Immature natural killer cell (primary cell): ENCODE data around the gene COPS6. TPM values are rescaled to one million over a fixed set of nuclear protein-coding genes. Genes with fewer than 3 reads are reported as not detected.

Experiments used
- DNase-seq, 3 donors: peaks; one replicate each; pipeline ENCODE4 v3.0.0; 2022; ENCODE audit warnings: mixed read lengths in 1 of 3
- H3K27ac Mint-ChIP-seq, 6 donors: one replicate each; pipeline ENCODE4 v1.8.0; 2020; ENCODE audit warnings: mixed read lengths in 6 of 6, mild to moderate bottlenecking in 5 of 6, inconsistent platforms in 4 of 6, moderate library complexity in 3 of 6
- H3K27me3 Mint-ChIP-seq, 3 donors: one replicate each; pipeline ENCODE4 v1.8.0; 2020 to 2021; ENCODE audit warnings: low read depth in 3 of 3, mild to moderate bottlenecking in 3 of 3, mixed read lengths in 3 of 3, moderate library complexity in 3 of 3, inconsistent platforms in 1 of 3
- H3K36me3 Mint-ChIP-seq, 3 donors: one replicate each; pipeline ENCODE4 v1.8.0; 2020; ENCODE audit warnings: mixed read lengths in 3 of 3, inconsistent platforms in 2 of 3, mild to moderate bottlenecking in 2 of 3
- H3K4me1 Mint-ChIP-seq, 2 donors: one replicate each; pipeline ENCODE4 v1.8.0; 2020; ENCODE audit warnings: inconsistent platforms in 2 of 2, mild to moderate bottlenecking in 2 of 2, mixed read lengths in 2 of 2, moderate library complexity in 1 of 2
- H3K4me3 Mint-ChIP-seq, 5 donors: one replicate each; pipeline ENCODE4 v1.8.0; 2020; ENCODE audit warnings: mild to moderate bottlenecking in 5 of 5, mixed read lengths in 5 of 5, inconsistent platforms in 3 of 5, moderate library complexity in 3 of 5
- H3K9me3 Mint-ChIP-seq, 6 donors: one replicate each; pipeline ENCODE4 v1.8.0; 2020; ENCODE audit warnings: mild to moderate bottlenecking in 6 of 6, mixed read lengths in 6 of 6, inconsistent platforms in 4 of 6, moderate library complexity in 3 of 6
- polyA plus RNA-seq, 3 donors: library from polyadenylated mRNA; unstranded; fragments of 300-500 nt; fragmentation: Illumina TruSeq; gene quantifications; one replicate each; pipeline ENCODE4 v1.2.3, GENCODE V29; 2021

The COPS6 gene
- polyA plus RNA-seq: 100 to 1,000 TPM; 163 to 289 (median 163) TPM

DNA sequence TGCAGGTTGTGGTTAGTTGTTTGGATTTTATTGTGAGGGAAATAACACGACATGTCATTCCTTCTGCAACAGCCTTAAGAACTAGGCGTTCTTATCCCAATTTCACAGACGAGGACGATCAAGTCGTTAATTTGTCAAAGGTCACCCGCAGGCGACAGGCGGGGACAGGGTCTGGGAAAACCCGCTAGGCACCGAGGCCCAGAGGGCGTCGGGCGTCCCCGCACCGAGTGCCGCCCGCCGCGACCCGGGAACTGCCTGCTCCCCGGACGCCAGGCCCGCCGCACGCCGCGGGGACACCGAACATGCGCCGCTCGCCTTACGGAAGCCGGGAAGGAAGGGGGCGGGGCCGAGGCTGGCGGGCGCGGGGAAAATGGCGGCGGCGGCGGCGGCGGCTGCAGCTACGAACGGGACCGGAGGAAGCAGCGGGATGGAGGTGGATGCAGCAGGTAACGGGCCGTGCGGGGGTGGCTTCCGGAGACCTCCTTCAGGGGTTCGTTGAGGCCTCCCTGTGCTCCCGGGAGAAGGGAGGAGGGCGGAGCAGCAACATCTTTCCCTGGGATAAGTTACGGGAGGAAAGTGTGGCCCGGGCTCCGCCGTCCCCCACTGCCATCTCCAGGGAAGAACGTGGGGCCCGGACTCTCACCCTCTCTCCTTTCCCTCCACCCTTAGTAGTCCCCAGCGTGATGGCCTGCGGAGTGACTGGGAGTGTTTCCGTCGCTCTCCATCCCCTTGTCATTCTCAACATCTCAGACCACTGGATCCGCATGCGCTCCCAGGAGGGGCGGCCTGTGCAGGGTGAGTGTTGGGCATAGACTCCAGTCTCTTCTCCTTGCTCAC lies at the start of gene COPS6:
TSS of gene COPS6 (plus strand) at position 349 of the 837 bp plus-strand sequence. CDS start at position 371, 22 bp downstream.
- H3K4me1 Mint-ChIP-seq: peaks cover 20 to 22% of the 10 kb centered on the region in 2 donors
- H3K4me3 Mint-ChIP-seq: peak within 1 kb of the TSS; percentile 87 to 94 (median 89)
- peaks cover 0 to 26% (median 10%) of the 10 kb centered on the region in 3 donors for H3K36me3 Mint-ChIP-seq
- H3K27me3 Mint-ChIP-seq: peaks cover 12 to 24% (median 18%) of the 10 kb centered on the region in 3 donors
- peak within 1 kb of the TSS; percentile 87 to 98 (median 94) for H3K27ac Mint-ChIP-seq
- DNase-seq: peak; percentile 86 to 87 (median 87)
- H3K9me3 Mint-ChIP-seq: no peaks in the 10 kb centered on the region

DNA sequence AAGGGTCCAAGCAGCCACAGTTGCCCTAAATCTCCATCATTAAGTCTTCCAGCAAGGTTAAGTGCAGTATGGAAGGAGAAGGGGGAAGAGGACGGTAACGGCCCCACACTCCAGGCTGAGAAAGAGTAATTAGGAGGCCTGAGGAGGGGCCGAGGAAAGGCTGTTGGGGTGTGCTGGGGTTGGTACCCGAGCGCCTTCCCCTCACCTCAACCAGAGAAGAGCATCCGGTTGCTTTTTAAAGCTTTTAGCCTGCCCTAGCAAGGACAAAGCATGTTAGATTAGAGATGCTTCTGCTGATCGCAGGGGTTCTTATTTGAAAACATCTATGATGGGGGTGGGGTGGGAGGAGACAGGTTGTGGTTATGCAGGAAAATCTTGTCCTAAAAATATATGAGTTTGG lies 48.2 kb upstream of the COPS6 start:
- Mint-ChIP-seq H3K4me1 (peaks cover 11 to 22% of the 10 kb centered on the region in 2 donors), H3K9me3 (no peaks in the 10 kb centered on the region), H3K27ac (peak overlapping the region in 2 of 6 donors; percentile 39 to 50)

DNA sequence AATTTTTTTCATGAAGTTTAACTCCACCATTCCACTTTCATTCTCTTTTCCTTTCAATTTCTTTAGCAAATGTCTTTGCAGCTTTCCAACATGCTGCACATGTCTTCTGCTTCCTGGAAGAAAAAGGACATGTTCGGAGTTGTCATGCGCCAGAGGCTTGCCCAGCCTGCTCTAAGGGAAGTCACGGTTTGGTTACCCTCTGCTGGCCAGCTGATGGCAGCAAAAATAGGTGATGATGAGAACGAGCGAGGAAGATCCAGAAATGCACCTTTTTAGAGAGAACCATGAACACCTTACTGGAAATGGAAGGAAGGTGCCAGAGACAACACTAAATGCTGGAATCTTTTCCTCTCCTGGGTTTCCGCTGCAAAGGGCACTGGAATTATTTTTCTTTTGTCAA lies 44.1 kb upstream of the COPS6 start:
- DNase-seq: peak in 2 of 3 donors; percentile 8 to 10

More for the DNA sequence above, 48.2 kb upstream of the COPS6 start:
- H3K4me3 Mint-ChIP-seq: no peak overlapping the region
- H3K36me3 Mint-ChIP-seq: peaks cover 9 to 15% (median 10%) of the 10 kb centered on the region in 3 donors
- no peak for DNase-seq
- peaks cover 0 to 2% (median 0%) of the 10 kb centered on the region in 3 donors for H3K27me3 Mint-ChIP-seq

DNA sequence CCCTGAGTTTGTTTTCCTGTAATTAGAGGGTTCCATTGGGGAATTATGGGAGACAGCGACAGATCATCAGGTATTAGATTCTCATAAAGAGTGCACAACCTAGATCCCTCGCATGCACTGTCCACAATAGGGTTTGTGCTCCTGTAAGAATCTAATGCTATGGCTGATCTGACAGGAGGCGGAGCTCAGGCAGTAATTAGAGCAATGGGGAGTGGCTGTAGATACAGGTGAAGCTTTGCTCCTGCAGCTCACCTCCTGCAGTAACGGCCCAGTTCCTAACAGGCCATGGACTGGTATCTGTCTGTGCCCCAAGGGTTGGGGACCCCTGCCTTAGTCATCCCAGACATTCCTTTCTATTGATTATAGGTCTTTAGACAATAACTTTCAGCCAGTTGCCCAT lies 40.1 kb upstream of the COPS6 start:
- Mint-ChIP-seq H3K9me3 (no peaks in the 10 kb centered on the region), H3K27ac (peak overlapping the region; percentile 92 to 98 (median 98)), H3K27me3 (peaks cover 4 to 21% (median 8%) of the 10 kb centered on the region in 3 donors), H3K4me1 (peaks cover 24 to 30% of the 10 kb centered on the region in 2 donors), H3K4me3 (peak overlapping the region; percentile 64 to 96 (median 95)), H3K36me3 (no peaks in the 10 kb centered on the region)
- DNase-seq: no peak

More for the DNA sequence above, 44.1 kb upstream of the COPS6 start:
- H3K4me1 Mint-ChIP-seq: peaks cover 16 to 32% of the 10 kb centered on the region in 2 donors
- peaks cover 3 to 5% (median 4%) of the 10 kb centered on the region in 3 donors for H3K27me3 Mint-ChIP-seq
- H3K9me3 Mint-ChIP-seq: no peaks in the 10 kb centered on the region
- H3K27ac Mint-ChIP-seq: no peak overlapping the region
- H3K36me3 Mint-ChIP-seq: no peaks in the 10 kb centered on the region
- H3K4me3 Mint-ChIP-seq: peak overlapping the region in 3 of 5 donors; percentile 20 to 66 (median 27)

DNA sequence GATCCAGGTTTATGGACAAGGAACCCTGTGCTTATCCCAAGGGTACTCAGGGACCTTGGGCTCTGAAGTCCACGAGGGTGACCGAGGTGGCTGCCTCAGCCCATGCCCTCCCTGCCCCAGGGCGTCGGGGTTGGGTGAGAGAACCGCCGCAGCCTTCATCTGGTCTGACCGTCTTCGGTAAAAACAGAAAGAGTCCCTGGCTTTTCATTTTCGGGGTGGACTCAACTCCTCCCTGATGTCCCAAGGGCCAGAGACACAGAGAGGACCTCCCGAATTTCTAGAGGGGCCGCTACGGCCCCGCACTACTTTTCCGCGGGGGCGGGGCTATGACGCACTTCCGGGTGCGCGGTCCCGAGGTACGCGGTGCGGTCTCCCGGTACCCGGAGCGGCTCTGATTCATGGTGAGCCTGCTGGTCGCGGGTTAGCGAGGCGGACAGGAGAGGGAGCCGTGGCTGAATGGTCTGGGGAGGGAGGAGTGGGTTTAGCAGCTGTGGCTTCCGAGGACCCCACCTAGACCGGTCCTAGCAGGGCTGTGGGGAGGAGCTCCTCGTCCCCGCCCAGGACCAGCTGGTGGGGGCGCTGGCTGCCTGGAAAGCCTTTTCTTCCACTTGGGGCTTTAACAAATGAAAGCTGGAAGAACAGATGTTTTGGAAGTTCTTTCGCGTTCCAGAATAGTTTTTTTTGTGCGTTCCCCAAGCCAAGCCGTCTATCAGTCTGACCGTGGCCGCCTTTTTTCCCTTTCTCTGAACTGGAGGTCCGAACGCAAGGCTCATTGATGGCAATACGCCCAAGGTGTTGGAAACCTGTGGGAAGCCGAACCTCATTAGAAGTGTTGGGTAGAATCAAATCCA lies 39.1 kb upstream of the COPS6 start, which contains the start of gene ZSCAN21:
TSS of gene ZSCAN21 (plus strand) at position 334 of the 851 bp plus-strand sequence. CDS start 7,233 bp downstream, outside the sequence.
- peak within 1 kb of the TSS; percentile 92 to 98 (median 98) for H3K27ac Mint-ChIP-seq
- H3K27me3 Mint-ChIP-seq: peaks cover 4 to 21% (median 8%) of the 10 kb centered on the region in 3 donors
- DNase-seq: peak; percentile 83 to 86 (median 85)
- peak within 1 kb of the TSS; percentile 92 to 96 (median 95) for H3K4me3 Mint-ChIP-seq
- H3K9me3 Mint-ChIP-seq: no peaks in the 10 kb centered on the region
- no peaks in the 10 kb centered on the region for H3K36me3 Mint-ChIP-seq
- peaks cover 23 to 28% of the 10 kb centered on the region in 2 donors for H3K4me1 Mint-ChIP-seq

DNA sequence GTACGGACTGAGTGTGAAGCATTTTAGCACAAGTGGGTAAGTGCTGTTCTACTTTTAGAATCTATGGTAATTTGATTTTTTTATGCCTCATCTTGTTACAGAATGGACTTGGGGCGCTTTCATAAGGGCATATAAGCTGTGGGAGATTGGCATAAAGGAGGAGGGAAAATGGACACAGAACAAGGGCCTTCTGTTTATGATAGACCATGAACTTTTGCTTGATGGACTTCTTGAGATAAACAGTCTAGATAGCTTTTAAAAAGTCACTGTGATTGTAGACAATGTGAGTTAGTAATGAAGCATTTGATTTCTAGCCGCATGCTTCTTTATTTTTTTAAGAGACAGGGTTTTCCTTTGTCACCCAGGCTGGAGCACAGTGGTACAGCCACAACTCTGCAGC lies 37.2 kb upstream of the COPS6 start:
- no peaks in the 10 kb centered on the region for H3K36me3 Mint-ChIP-seq
- no peak for DNase-seq
- H3K27ac Mint-ChIP-seq: peak overlapping the region; percentile 27 to 72 (median 53)
- peaks cover 21 to 25% of the 10 kb centered on the region in 2 donors for H3K4me1 Mint-ChIP-seq
- peak overlapping the region; percentile 40 to 68 (median 43) for H3K4me3 Mint-ChIP-seq
- no peaks in the 10 kb centered on the region for H3K9me3 Mint-ChIP-seq
- peaks cover 4 to 21% (median 8%) of the 10 kb centered on the region in 3 donors for H3K27me3 Mint-ChIP-seq

DNA sequence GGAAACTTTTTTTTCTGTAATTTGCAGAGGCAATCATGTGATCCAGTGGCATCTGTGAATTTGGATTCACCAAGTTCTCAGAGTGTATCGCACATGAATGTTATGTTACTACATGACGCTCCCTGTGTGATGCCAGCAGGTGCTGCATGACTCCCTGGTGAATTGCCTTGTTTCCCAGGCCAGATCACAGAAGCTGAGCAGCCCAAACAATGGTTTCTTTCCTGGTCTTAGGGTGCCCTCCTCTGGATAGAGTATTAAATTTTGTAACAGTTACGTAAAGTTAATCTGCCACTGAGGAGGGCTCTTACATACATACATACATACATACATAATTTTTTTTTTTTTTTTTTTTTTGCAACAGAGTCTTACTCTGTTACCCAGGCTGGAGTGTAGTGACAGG lies 35.6 kb upstream of the COPS6 start:
- Mint-ChIP-seq H3K27ac (peak overlapping the region in 2 of 6 donors; percentile 46 to 60), H3K9me3 (no peaks in the 10 kb centered on the region), H3K4me3 (no peak overlapping the region), H3K27me3 (peaks cover 4 to 21% (median 8%) of the 10 kb centered on the region in 3 donors), H3K36me3 (peaks cover 3 to 14% (median 4%) of the 10 kb centered on the region in 3 donors), H3K4me1 (peaks cover 21 to 25% of the 10 kb centered on the region in 2 donors)
- peak; percentile 11 to 34 (median 14) for DNase-seq

DNA sequence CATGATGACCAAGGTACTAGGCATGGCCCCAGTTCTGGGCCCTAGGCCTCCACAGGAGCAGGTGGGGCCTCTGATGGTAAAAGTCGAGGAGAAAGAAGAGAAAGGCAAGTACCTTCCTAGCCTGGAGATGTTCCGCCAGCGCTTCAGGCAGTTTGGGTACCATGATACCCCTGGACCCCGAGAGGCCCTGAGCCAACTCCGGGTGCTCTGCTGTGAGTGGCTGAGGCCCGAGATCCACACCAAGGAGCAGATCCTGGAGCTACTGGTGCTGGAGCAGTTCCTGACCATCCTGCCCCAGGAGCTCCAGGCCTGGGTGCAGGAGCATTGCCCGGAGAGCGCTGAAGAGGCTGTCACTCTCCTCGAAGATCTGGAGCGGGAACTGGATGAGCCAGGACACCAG lies 31.8 kb upstream of the COPS6 start:
- peaks cover 0 to 2% of the 10 kb centered on the region in 2 donors for H3K4me1 Mint-ChIP-seq

DNA sequence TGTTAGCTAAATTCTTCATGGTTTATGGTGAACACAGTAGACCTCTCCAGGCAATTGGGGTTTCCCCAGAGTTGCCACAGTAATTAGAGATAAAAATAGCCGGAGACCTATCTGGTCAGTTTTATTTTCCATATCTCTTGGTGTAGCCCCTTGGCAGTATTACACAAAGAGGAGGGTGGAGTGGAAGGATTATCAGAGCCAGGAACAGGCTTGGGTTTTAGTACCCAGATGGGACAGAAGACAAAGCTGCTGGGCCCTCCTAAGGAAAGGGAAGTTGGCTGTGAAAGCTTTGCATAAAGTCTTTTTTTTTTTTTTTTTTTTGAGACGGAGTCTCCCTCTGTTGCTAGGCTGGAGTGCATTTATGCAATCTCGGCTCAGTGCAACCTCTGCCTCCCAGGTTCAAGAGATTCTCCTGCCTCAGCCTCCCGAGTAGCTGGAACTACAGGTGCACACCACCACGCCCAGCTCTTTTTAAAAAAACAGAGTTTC lies 29.5 kb upstream of the COPS6 start:
- DNase-seq: no peak
- Mint-ChIP-seq H3K27me3 (no peaks in the 10 kb centered on the region), H3K36me3 (peaks cover 5 to 31% (median 8%) of the 10 kb centered on the region in 3 donors), H3K4me1 (no peaks in the 10 kb centered on the region), H3K9me3 (no peaks in the 10 kb centered on the region), H3K4me3 (no peak overlapping the region), H3K27ac (no peak overlapping the region)

More for the DNA sequence above, 31.8 kb upstream of the COPS6 start:
- DNase-seq: no peak
- Mint-ChIP-seq H3K36me3 (peaks cover 5 to 23% (median 5%) of the 10 kb centered on the region in 3 donors), H3K4me3 (no peak overlapping the region), H3K27me3 (peaks cover 0 to 2% (median 0%) of the 10 kb centered on the region in 3 donors), H3K9me3 (no peaks in the 10 kb centered on the region), H3K27ac (no peak overlapping the region)

DNA sequence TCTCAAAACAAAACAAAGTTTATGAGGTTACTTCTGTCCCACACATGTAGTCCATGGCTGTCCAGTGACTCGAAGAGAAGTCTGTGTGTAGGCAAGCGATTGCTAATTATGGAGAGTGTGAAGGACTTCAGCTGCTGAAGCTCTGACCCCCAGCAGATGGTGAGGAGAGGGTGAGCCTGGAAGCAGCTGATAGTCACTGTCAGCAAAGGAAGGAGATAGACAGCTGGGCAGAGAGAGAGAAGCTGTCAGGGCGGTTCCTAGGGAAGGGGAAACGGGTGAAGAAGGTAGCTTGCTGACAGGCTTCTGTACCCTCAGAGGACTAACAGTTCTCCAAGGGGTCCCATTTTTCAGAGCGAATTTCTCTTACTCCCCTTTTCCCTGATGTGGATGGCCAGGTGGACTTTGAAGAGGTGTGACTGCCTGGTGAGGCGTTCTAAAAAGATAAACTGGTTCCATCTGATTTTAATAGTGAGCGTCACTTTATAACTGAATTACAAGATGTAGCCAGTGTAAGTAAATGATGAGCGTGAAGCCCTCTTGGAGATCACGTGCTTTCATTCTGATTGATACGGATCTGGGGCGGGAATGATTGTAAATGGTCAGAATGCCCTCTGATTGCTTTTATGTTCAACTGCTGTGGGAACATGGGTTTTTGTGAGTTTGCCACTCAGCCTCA lies 27.1 kb upstream of the COPS6 start:
- H3K4me3 Mint-ChIP-seq: no peak overlapping the region
- peaks cover 5 to 36% (median 8%) of the 10 kb centered on the region in 3 donors for H3K36me3 Mint-ChIP-seq
- H3K27ac Mint-ChIP-seq: no peak overlapping the region
- H3K4me1 Mint-ChIP-seq: no peaks in the 10 kb centered on the region
- DNase-seq: no peak
- H3K9me3 Mint-ChIP-seq: no peaks in the 10 kb centered on the region
- H3K27me3 Mint-ChIP-seq: no peaks in the 10 kb centered on the region

DNA sequence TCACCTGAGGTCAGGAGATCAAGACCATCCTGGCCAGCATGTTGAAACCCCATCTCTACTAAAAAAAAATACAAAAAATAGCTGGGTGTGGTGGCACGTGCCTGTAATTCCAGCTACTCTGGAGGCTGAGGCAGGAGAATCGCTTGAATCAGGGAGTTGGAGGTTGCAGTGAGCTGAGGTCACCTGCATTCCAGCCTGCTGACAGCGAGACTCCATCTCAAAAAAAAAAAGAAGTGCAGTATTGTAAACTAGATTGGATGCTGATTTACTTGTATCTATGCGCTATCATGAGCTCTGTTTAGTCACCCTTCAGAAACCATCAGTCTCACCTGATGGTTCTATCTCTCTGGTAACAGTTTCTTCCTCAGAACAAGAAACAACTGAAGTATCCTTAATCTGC lies 25.4 kb upstream of the COPS6 start:
- no peak for DNase-seq
- Mint-ChIP-seq H3K4me1 (no peaks in the 10 kb centered on the region), H3K27me3 (no peaks in the 10 kb centered on the region), H3K9me3 (no peaks in the 10 kb centered on the region), H3K27ac (no peak overlapping the region), H3K36me3 (peaks cover 0 to 20% (median 4%) of the 10 kb centered on the region in 3 donors), H3K4me3 (no peak overlapping the region)

DNA sequence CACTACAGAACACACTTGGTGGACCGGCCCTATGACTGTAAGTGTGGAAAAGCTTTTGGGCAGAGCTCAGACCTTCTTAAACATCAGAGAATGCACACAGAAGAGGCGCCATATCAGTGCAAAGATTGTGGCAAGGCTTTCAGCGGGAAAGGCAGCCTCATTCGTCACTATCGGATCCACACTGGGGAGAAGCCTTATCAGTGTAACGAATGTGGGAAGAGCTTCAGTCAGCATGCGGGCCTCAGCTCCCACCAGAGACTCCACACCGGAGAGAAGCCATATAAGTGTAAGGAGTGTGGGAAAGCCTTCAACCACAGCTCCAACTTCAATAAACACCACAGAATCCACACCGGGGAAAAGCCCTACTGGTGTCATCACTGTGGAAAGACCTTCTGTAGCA lies 24.6 kb upstream of the COPS6 start:
- DNase-seq: no peak
- Mint-ChIP-seq H3K27me3 (no peaks in the 10 kb centered on the region), H3K9me3 (no peaks in the 10 kb centered on the region), H3K27ac (peak overlapping the region in 1 of 6 donors; percentile 11), H3K4me3 (no peak overlapping the region), H3K36me3 (peaks cover 0 to 20% (median 4%) of the 10 kb centered on the region in 3 donors), H3K4me1 (no peaks in the 10 kb centered on the region)
